ENCODE data around the gene ZNF521. TPM values are rescaled to one million over a fixed set of nuclear protein-coding genes. Genes with fewer than 3 reads are reported as not detected.

The ZNF521 gene
- total RNA-seq, 4 donors from 2014 or later: 28.2 to 67.3 (median 53.1) TPM

DNA sequence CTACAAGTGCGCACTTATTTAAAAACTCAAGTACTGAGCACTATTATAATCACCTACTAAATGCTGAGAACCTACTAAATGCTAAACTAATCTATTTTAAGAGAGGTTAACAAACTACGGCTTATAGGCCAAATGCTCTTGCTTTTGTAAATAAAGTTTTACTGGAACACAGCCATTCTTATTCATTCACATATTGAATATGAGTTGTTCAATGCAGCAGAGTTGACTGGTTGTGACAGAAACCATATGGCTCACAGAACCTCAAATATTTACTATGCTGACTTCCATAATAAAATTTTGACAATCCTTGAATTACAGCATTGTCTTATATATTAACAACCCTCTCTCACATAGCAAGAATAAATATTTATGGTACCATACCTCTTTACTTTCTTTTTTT lies 103.2 kb downstream of the ZNF521 start:
- Histone ChIP-seq H3K27me3 (no peaks in the 10 kb centered on the region), H3K9me3 (no peaks in the 10 kb centered on the region), H3K4me1 (no peaks in the 10 kb centered on the region), H3K27ac (no peak overlapping the region), H3K36me3 (no peaks in the 10 kb centered on the region), H3K4me3 (replicated peaks in 1 of 3) (no peak overlapping the region)
- DNase-seq: no peak
- intact Hi-C loops (cut with DNase I): no loop called here
- 97 to 98% methylated on average over 2 of the region's 2 CpGs for WGBS, 2 donors
- TF ChIP-seq, protein P1, sequence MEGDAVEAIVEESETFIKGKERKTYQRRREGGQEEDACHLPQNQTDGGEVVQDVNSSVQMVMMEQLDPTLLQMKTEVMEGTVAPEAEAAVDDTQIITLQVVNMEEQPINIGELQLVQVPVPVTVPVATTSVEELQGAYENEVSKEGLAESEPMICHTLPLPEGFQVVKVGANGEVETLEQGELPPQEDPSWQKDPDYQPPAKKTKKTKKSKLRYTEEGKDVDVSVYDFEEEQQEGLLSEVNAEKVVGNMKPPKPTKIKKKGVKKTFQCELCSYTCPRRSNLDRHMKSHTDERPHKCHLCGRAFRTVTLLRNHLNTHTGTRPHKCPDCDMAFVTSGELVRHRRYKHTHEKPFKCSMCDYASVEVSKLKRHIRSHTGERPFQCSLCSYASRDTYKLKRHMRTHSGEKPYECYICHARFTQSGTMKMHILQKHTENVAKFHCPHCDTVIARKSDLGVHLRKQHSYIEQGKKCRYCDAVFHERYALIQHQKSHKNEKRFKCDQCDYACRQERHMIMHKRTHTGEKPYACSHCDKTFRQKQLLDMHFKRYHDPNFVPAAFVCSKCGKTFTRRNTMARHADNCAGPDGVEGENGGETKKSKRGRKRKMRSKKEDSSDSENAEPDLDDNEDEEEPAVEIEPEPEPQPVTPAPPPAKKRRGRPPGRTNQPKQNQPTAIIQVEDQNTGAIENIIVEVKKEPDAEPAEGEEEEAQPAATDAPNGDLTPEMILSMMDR (IDR thresholded peaks at IDR 0.05): no peak
- TF ChIP-seq POLR2A (IDR thresholded peaks at IDR 0.05): no peak

DNA sequence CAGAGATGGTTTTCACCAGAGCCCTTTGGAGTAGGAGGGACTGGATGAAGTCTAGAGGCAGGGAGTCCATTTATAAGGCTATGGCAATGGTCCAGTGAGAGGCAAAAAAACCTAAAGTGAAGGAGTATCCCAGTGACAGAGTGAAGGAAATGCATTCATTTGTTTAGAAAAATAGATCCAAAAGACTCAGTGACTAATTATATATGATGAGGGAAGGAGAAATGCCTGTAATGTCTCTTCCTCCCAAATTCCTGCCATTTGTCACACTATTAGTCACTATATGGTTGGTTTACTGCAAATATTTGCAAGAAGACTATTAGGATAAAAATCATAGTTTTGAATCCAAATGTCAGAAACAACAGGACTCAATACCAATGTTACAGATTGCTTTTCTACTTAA lies 104.2 kb downstream of the ZNF521 start:
- no peaks in the 10 kb centered on the region for H3K36me3 ChIP-seq
- H3K4me1 ChIP-seq: no peaks in the 10 kb centered on the region
- intact Hi-C loops (cut with DNase I): no loop called here
- H3K4me3 ChIP-seq (replicated peaks in 1 of 3): no peak overlapping the region
- no peak for DNase-seq
- H3K27ac ChIP-seq: no peak overlapping the region
- no peaks in the 10 kb centered on the region for H3K27me3 ChIP-seq
- TF ChIP-seq POLR2A (IDR thresholded peaks at IDR 0.05): no peak
- TF ChIP-seq, protein P1 (IDR thresholded peaks at IDR 0.05): no peak
- no peaks in the 10 kb centered on the region for H3K9me3 ChIP-seq

DNA sequence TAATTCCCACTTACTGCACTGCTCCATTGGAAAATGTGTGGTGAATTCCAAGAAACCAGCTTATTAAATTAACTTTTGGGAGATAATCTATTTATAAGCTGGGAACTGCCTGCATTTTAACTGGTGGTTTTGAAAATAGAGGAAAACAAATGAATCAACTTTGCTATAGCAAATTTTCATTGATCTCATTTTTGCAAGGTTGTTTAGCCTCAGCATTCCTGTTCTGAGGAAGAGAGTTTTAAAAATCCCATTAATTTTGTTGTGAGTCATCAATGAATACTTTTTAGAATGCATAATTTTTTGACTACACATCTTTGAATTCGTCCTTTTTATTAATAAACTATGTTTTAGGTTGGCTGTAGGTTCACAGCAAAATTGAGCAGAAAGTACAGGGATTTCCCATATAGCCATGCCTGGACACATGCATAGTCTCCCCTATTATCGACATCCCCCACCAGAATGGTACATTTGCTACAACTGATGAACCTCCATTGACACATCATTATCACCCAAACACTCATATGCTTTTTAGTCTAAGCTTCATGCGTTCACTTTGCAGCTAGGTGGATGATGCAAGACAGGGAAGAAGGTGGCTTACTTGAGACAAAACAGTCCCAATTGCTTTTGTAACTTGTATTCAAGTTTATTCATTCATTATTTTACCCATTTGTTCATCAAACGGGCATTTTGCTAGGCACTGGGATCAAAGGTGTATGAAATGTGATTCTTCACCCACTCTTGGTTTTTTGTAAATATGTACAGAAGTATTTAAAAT lies 106.9 kb downstream of the ZNF521 start:
- Histone ChIP-seq H3K4me1 (no peaks in the 10 kb centered on the region), H3K27ac (no peak overlapping the region), H3K9me3 (no peaks in the 10 kb centered on the region), H3K4me3 (replicated peaks in 1 of 3) (no peak overlapping the region), H3K27me3 (no peaks in the 10 kb centered on the region), H3K36me3 (no peaks in the 10 kb centered on the region)
- 93 to 97% methylated on average over 4 of the region's 4 CpGs for WGBS, 2 donors
- TF ChIP-seq, protein P1 (IDR thresholded peaks at IDR 0.05): no peak
- TF ChIP-seq POLR2A (IDR thresholded peaks at IDR 0.05): no peak
- no peak for DNase-seq
- intact Hi-C loops (cut with DNase I): no loop called here

DNA sequence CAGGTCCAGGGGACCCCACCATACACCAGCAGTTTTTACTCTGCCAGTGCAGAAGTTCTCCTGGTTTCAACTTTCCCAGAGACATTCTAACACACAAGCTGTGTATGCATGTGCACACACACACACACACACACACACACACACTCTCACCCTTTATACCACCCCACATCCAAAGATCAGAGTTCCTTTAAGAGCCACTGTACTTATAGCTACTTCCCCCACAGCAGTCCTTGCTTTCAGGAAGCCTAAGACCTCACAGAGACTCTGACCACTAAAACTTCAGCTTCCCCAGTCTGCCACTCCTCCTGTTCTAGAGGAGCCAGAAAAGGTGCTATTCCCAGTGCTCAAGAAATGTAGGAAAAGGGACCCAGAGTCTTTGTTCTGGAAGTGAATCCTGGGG lies 107.8 kb downstream of the ZNF521 start:
- H3K36me3 ChIP-seq: no peaks in the 10 kb centered on the region
- intact Hi-C loops (cut with DNase I): no loop called here
- no peak for TF ChIP-seq POLR2A (IDR thresholded peaks at IDR 0.05)
- TF ChIP-seq, protein P1 (IDR thresholded peaks at IDR 0.05): no peak

DNA sequence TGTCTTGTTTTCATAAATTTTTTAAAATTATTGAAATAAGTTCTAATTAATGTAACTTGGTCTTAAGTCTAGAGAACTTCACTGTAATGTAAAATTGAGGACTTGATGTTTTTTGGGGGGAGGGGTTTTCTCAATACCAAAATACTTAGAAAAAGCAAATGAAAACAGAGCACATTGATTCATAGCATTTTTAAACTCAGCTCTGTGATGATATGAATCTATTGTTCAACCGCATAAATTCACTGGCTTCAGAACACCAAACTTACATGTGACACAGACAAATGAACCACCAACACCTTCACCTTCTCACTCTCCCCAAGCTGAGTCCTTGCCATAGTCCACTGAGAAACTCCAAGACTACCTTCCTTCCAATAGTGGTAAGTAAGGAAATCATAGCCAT lies 108.2 kb downstream of the ZNF521 start:
- H3K27me3 ChIP-seq: no peaks in the 10 kb centered on the region
- 89 to 90% methylated on average over 1 of the region's 1 CpG for WGBS, 2 donors
- no peaks in the 10 kb centered on the region for H3K36me3 ChIP-seq
- H3K4me3 ChIP-seq (replicated peaks in 1 of 3): no peak overlapping the region
- H3K9me3 ChIP-seq: no peaks in the 10 kb centered on the region
- no peak for TF ChIP-seq POLR2A (IDR thresholded peaks at IDR 0.05)
- TF ChIP-seq, protein P1 (IDR thresholded peaks at IDR 0.05): no peak
- intact Hi-C loops (cut with DNase I): no loop called here
- no peak overlapping the region for H3K27ac ChIP-seq
- H3K4me1 ChIP-seq: no peaks in the 10 kb centered on the region
- DNase-seq: no peak

More for the DNA sequence above, 107.8 kb downstream of the ZNF521 start:
- no peaks in the 10 kb centered on the region for H3K4me1 ChIP-seq
- no peaks in the 10 kb centered on the region for H3K27me3 ChIP-seq
- no peaks in the 10 kb centered on the region for H3K9me3 ChIP-seq
- no peak for DNase-seq
- H3K27ac ChIP-seq: no peak overlapping the region
- no peak overlapping the region for H3K4me3 ChIP-seq (replicated peaks in 1 of 3)

Data from thyroid gland (tissue), 4 donors.